Breast epithelium (tissue), 4 donors: ENCODE results near the gene TRPM3. TPM values are rescaled to one million over a fixed set of nuclear protein-coding genes. Genes with fewer than 3 reads are reported as not detected.
A peak's percentile ranks its signal among the peaks of the same experiment; 100 is the strongest.

ENCODE experiments used
- DNase-seq, 2 donors: peaks; one replicate each; pipeline ENCODE4 v3.0.0-alpha.2; 2019; ENCODE audit warnings: low spot score in 2 of 2
- H3K27ac ChIP-seq, 2 donors: fragments of 200-600 bp; sonication (generic) in 1 of 2; one replicate each; pipeline ENCODE4 v1.5.1; 2016 to 2019; ENCODE audit warnings: mild to moderate bottlenecking in 1 of 2
- H3K27me3 ChIP-seq, 2 donors: fragments of 200-600 bp; sonication (generic) in 1 of 2; one replicate each; pipeline versions ENCODE4 v1.5.1 to v1.6.0; 2017 to 2019; ENCODE audit warnings: control low read depth in 1 of 2, mild to moderate bottlenecking in 1 of 2
- H3K36me3 ChIP-seq: fragments of 200-600 bp; one replicate; pipeline ENCODE4 v1.5.1; 2019
- H3K4me1 ChIP-seq, 2 donors: fragments of 200-600 bp; sonication (generic); one replicate each; pipeline ENCODE4 v1.5.1; 2016 to 2019; ENCODE audit warnings: control low read depth in 1 of 2
- H3K4me3 ChIP-seq, 3 donors: fragments of 200-600 bp; sonication (generic); 1 replicate in 2 of 3; 2 replicates in 1 of 3; pipeline ENCODE4 v1.5.1; 2016 to 2019; ENCODE audit warnings: mild to moderate bottlenecking in 3 of 3, moderate library complexity in 2 of 3
- H3K9me3 ChIP-seq, 2 donors: fragments of 200-600 bp; sonication (generic) in 1 of 2; one replicate each; pipeline ENCODE4 v1.5.1; 2016 to 2019; ENCODE audit warnings: control low read depth in 1 of 2
- POLR2A ChIP-seq: fragments of 450-650 bp; IDR thresholded peaks from one replicate; pipeline ENCODE4 v1.6.1; 2016; ENCODE audit warnings: antibody characterized with exemption, mild to moderate bottlenecking, moderate library complexity
- POLR2AphosphoS5 ChIP-seq, 3 donors: sonication (generic); formaldehyde crosslinking; IDR thresholded peaks; one replicate each; pipeline ENCODE4 v1.6.1; 2017; ENCODE audit warnings: antibody characterized with exemption in 3 of 3
- intact Hi-C: fragments of 100-400 bp; cut with DNase I; formaldehyde crosslinking; loops from one replicate; pipeline ENCODE4 v1.15.1; 2023; ENCODE audit warnings: low total_unique reads
- total RNA-seq, 3 donors: library from RNA; depleted of rRNA; stranded (reverse); fragments of >200 nt; gene quantifications; one replicate each; pipeline ENCODE4 v1.1.0, GENCODE V29; 2016
- TF ChIP-seq, protein P1 (sequence below), 3 donors: fragments of 450-650 bp; IDR thresholded peaks; one replicate each; pipeline ENCODE4 v1.5.1; 2016 to 2017; ENCODE audit warnings: antibody characterized with exemption in 3 of 3, mild to moderate bottlenecking in 3 of 3, moderate library complexity in 3 of 3

Gene TRPM3
- total RNA-seq, 3 donors from 2014 or later, result 0.33 to 0.88 (median 0.64) TPM

DNA sequence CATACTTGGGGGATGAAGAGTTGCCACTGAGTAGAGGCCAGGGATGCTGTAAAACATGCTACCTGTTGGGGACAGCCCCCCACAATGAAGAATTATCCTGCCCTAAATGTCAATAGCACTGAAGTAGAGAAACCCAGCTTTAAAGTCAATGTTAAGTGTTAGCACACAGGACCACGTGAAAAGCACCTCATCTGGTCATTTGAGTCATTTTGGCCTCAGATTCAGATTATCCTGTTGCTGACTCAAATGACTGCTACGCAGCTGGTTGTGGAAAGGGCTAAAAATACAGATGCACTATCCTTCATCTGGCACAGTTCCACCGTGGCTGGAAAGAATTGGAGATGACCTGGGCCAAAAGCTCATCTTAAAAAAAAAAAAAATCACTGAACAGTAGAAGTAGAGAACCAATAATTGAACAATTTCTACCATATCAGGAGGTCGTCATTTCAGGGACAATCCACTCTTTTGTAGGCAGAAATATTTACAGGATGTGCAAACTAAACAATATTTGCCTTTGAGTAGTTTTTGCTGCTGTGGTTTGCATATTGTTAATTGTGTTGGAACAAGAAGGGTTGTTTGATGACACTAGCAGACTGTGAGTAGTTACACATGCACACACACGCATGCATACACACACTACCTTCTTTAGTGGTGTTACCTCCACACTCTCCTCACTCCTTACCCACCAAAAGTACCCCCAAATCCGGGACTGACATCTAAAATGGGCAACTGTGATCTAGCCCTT is 511.7 kb downstream of the TRPM3 start:
- H3K4me1 ChIP-seq, result no peaks in the 10 kb centered on the region
- H3K27ac ChIP-seq, result peak overlapping the region; percentile 4 to 65
- H3K36me3 ChIP-seq, result no peaks in the 10 kb centered on the region
- no peak for TF ChIP-seq POLR2A
- TF ChIP-seq POLR2AphosphoS5 (IDR thresholded peaks at IDR 0.05), result peak in 1 of 3 donors; percentile 53
- DNase-seq, result no peak
- no peaks in the 10 kb centered on the region for H3K27me3 ChIP-seq
- intact Hi-C loops, result no loop called here
- H3K4me3 ChIP-seq, result no peak overlapping the region
- no peaks in the 10 kb centered on the region for H3K9me3 ChIP-seq

GRCh38 chr9:70609011-70609410 is 512.4 kb downstream of the TRPM3 start:
- peak overlapping the region in 1 of 2 donors; percentile 4 for H3K27ac ChIP-seq
- H3K4me1 ChIP-seq, result no peaks in the 10 kb centered on the region
- TF ChIP-seq, protein P1, sequence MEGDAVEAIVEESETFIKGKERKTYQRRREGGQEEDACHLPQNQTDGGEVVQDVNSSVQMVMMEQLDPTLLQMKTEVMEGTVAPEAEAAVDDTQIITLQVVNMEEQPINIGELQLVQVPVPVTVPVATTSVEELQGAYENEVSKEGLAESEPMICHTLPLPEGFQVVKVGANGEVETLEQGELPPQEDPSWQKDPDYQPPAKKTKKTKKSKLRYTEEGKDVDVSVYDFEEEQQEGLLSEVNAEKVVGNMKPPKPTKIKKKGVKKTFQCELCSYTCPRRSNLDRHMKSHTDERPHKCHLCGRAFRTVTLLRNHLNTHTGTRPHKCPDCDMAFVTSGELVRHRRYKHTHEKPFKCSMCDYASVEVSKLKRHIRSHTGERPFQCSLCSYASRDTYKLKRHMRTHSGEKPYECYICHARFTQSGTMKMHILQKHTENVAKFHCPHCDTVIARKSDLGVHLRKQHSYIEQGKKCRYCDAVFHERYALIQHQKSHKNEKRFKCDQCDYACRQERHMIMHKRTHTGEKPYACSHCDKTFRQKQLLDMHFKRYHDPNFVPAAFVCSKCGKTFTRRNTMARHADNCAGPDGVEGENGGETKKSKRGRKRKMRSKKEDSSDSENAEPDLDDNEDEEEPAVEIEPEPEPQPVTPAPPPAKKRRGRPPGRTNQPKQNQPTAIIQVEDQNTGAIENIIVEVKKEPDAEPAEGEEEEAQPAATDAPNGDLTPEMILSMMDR (IDR thresholded peaks at IDR 0.05), result no peak
- TF ChIP-seq POLR2A (no peak), POLR2AphosphoS5 (IDR thresholded peaks at IDR 0.05) (no peak)

DNA sequence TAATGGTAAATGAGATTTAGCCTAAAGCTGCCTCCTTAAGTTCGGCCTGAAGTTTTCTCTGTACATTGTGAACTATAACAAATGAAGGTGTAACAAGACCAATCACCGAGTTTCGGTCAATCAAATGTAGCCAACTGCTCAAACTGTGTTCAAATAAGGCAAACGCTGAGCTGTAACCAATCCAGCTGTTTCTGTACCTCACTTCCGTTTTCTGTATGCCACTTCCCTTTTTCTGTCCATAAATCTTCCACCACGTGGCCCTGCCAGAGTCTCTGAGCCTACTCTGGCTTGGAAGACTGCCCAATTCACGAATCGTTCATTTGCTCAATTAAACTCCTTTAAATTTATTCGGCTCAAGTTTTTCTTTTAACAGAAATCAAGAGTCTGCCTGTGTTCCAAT is 513.5 kb downstream of the TRPM3 start:
- no peak overlapping the region for H3K27ac ChIP-seq
- TF ChIP-seq POLR2A, result no peak
- TF ChIP-seq, protein P1 (IDR thresholded peaks at IDR 0.05), result no peak
- TF ChIP-seq POLR2AphosphoS5 (IDR thresholded peaks at IDR 0.05), result no peak
- H3K36me3 ChIP-seq, result no peaks in the 10 kb centered on the region
- intact Hi-C loops, result no loop called here
- H3K27me3 ChIP-seq, result no peaks in the 10 kb centered on the region
- no peaks in the 10 kb centered on the region for H3K9me3 ChIP-seq
- no peak for DNase-seq
- no peak overlapping the region for H3K4me3 ChIP-seq
- no peaks in the 10 kb centered on the region for H3K4me1 ChIP-seq

More at GRCh38 chr9:70609011-70609410, 512.4 kb downstream of the TRPM3 start:
- DNase-seq, result no peak
- Histone ChIP-seq H3K27me3 (no peaks in the 10 kb centered on the region), H3K36me3 (no peaks in the 10 kb centered on the region), H3K9me3 (no peaks in the 10 kb centered on the region), H3K4me3 (no peak overlapping the region)
- intact Hi-C loops, result no loop called here

- Histone ChIP-seq H3K4me1 (peaks cover 0 to under 1% of the 10 kb centered on the region in 2 donors), H3K27ac (no peak overlapping the region), H3K4me3 (no peak overlapping the region), H3K27me3 (no peaks in the 10 kb centered on the region), H3K9me3 (no peaks in the 10 kb centered on the region), H3K36me3 (no peaks in the 10 kb centered on the region)
- no peak for DNase-seq
- intact Hi-C loops, result no loop called here
- TF ChIP-seq POLR2A (no peak), POLR2AphosphoS5 (IDR thresholded peaks at IDR 0.05) (no peak)
- TF ChIP-seq, protein P1 (IDR thresholded peaks at IDR 0.05), result no peak
Measured at GRCh38 chr9:70607329-70607728, 514.1 kb downstream of the TRPM3 start.

GRCh38 chr9:70603020-70603411 is 518.4 kb downstream of the TRPM3 start:
- H3K36me3 ChIP-seq, result no peaks in the 10 kb centered on the region
- H3K9me3 ChIP-seq, result no peaks in the 10 kb centered on the region
- H3K27ac ChIP-seq, result peak overlapping the region in 1 of 2 donors; percentile 92
- no peak overlapping the region for H3K4me3 ChIP-seq
- no peaks in the 10 kb centered on the region for H3K27me3 ChIP-seq
- no peak for DNase-seq
- TF ChIP-seq POLR2AphosphoS5 (IDR thresholded peaks at IDR 0.05), result no peak
- TF ChIP-seq, protein P1 (IDR thresholded peaks at IDR 0.05), result no peak
- TF ChIP-seq POLR2A, result no peak
- intact Hi-C loops, result no loop called here
- H3K4me1 ChIP-seq, result peaks cover 4 to 7% of the 10 kb centered on the region in 2 donors
